ENCODE results near the gene C1R.

- TF ChIP-seq, protein P1, sequence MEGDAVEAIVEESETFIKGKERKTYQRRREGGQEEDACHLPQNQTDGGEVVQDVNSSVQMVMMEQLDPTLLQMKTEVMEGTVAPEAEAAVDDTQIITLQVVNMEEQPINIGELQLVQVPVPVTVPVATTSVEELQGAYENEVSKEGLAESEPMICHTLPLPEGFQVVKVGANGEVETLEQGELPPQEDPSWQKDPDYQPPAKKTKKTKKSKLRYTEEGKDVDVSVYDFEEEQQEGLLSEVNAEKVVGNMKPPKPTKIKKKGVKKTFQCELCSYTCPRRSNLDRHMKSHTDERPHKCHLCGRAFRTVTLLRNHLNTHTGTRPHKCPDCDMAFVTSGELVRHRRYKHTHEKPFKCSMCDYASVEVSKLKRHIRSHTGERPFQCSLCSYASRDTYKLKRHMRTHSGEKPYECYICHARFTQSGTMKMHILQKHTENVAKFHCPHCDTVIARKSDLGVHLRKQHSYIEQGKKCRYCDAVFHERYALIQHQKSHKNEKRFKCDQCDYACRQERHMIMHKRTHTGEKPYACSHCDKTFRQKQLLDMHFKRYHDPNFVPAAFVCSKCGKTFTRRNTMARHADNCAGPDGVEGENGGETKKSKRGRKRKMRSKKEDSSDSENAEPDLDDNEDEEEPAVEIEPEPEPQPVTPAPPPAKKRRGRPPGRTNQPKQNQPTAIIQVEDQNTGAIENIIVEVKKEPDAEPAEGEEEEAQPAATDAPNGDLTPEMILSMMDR (IDR thresholded peaks at IDR 0.05; ENCODE audit: insufficient read depth, low read length, poor library complexity, severe bottlenecking): no peak
- no peak for TF ChIP-seq EZH2phosphoT487 (conservative IDR thresholded peaks at IDR 0.05; ENCODE audit: low read length)
Observed at GRCh38 chr12:7116916-7117315, 24.7 kb upstream of the C1R start.
